Measurements from ENCODE around the gene PFKFB3. TPM values are rescaled to one million over a fixed set of nuclear protein-coding genes. Genes with fewer than 3 reads are reported as not detected.

Gene PFKFB3
- total and polyA plus RNA-seq, 2 experiments from 2014 or later: 21.6 to 26.2 TPM

DNA sequence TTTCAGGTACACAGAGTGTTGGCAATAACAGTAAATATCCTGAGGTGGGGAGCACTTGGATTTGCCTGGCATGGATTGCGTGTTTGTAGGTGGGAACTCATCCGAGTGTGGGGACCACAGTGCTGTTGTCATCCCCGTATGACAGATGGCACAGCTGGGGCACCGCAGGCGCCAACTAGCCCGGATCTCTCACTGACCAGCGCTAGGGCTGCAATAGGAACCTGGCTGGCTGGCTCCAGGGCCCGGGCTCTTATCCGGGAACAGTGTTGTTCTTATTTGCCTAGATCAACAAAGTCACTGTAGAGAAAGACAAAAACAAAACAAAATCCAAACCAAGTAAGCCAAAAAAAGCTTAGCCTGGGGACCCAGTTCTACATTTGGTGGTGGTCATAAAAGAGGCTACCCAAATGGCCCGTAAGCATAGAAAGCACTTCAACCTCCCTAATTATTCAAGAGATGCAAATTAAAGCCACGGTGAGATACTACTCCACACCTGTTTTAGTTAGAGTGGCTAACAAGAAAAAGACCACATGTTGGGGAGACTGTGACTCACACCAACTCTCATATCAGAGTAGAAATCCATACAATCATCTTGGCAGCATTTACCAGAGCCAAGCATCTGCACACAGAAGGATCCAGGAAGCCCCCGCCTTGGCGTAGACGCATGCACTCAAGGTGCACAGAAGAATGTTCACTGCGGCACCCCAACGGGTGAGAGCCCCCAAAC, 27.2 kb upstream of the PFKFB3 start:
- H3K27me3 ChIP-seq: no peaks in the 10 kb centered on the region
- no peak overlapping the region for H2AFZ ChIP-seq
- H3K4me3 ChIP-seq: no peak overlapping the region
- no peak overlapping the region for H3K4me2 ChIP-seq
- H4K20me1 ChIP-seq (ENCODE audit: insufficient read depth, poor library complexity, severe bottlenecking): no peaks in the 10 kb centered on the region
- H3K79me2 ChIP-seq: peaks cover 2% of the 10 kb centered on the region
- peaks cover 3% of the 10 kb centered on the region for H3K4me1 ChIP-seq (ENCODE audit: insufficient read depth)
- TF ChIP-seq, protein P1, sequence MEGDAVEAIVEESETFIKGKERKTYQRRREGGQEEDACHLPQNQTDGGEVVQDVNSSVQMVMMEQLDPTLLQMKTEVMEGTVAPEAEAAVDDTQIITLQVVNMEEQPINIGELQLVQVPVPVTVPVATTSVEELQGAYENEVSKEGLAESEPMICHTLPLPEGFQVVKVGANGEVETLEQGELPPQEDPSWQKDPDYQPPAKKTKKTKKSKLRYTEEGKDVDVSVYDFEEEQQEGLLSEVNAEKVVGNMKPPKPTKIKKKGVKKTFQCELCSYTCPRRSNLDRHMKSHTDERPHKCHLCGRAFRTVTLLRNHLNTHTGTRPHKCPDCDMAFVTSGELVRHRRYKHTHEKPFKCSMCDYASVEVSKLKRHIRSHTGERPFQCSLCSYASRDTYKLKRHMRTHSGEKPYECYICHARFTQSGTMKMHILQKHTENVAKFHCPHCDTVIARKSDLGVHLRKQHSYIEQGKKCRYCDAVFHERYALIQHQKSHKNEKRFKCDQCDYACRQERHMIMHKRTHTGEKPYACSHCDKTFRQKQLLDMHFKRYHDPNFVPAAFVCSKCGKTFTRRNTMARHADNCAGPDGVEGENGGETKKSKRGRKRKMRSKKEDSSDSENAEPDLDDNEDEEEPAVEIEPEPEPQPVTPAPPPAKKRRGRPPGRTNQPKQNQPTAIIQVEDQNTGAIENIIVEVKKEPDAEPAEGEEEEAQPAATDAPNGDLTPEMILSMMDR (IDR thresholded peaks at IDR 0.05; ENCODE audit: poor library complexity): no peak
- no peak for TF ChIP-seq EZH2 (IDR thresholded peaks at IDR 0.05; ENCODE audit: borderline replicate concordance)
- TF ChIP-seq EZH2phosphoT487 (IDR thresholded peaks at IDR 0.05; ENCODE audit: low read depth, severe bottlenecking, unreplicated experiment): no peak
- no peaks in the 10 kb centered on the region for H3K9me2 ChIP-seq (replicated peaks; ENCODE audit: insufficient read depth)
- H3K9me3 ChIP-seq (ENCODE audit: low read depth): no peaks in the 10 kb centered on the region
- no peak for DNase-seq (ENCODE audit: low spot score)
- WGBS (ENCODE audit: low lambda C conversion rate, missing lambda C conversion rate): 94% methylated on average over 16 of the region's 16 CpGs
- no peaks in the 10 kb centered on the region for H3K36me3 ChIP-seq (replicated peaks; ENCODE audit: insufficient read depth, low read depth)
- no peak overlapping the region for H3K27ac ChIP-seq

DNA sequence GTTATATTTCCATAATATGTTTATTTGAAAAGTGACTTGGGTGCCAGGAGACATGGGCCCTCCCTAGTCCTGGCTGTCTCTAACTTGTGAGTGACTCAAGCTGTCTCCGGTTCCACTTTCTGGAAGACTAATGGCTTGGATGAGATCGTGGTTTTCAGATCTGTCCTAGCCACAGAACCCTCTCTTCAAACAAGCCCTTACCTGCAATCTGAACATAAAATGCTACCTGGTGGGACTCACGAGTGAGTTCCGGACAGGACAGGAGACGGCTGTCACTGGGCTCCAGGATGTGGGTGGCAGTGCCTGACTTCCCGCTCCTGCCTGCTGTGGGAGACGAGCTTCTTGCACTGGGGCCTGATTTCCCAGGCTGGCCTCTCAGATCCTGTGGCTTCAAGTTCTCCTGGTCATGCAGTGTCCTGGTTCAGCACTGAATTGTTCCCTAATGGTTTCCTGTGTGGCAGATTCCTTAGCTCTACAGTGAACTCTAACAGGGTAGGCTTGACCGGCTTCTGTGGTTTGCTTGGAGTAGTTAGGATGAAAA, 26.0 kb upstream of the PFKFB3 start:
- no peak for DNase-seq (ENCODE audit: low spot score)
- no peak overlapping the region for H3K4me3 ChIP-seq
- H2AFZ ChIP-seq: no peak overlapping the region
- WGBS (ENCODE audit: low lambda C conversion rate, missing lambda C conversion rate): 83% methylated on average over 8 of the region's 8 CpGs
- no peaks in the 10 kb centered on the region for H3K36me3 ChIP-seq (replicated peaks; ENCODE audit: insufficient read depth, low read depth)
- H3K79me2 ChIP-seq: peaks cover 2% of the 10 kb centered on the region
- H4K20me1 ChIP-seq (ENCODE audit: insufficient read depth, poor library complexity, severe bottlenecking): no peaks in the 10 kb centered on the region
- H3K4me2 ChIP-seq: no peak overlapping the region
- H3K9me2 ChIP-seq (replicated peaks; ENCODE audit: insufficient read depth): no peaks in the 10 kb centered on the region
- H3K4me1 ChIP-seq (ENCODE audit: insufficient read depth): no peaks in the 10 kb centered on the region
- no peaks in the 10 kb centered on the region for H3K9me3 ChIP-seq (ENCODE audit: low read depth)
- TF ChIP-seq, protein P1 (IDR thresholded peaks at IDR 0.05; ENCODE audit: poor library complexity): no peak
- no peaks in the 10 kb centered on the region for H3K27me3 ChIP-seq
- no peak overlapping the region for H3K27ac ChIP-seq

DNA sequence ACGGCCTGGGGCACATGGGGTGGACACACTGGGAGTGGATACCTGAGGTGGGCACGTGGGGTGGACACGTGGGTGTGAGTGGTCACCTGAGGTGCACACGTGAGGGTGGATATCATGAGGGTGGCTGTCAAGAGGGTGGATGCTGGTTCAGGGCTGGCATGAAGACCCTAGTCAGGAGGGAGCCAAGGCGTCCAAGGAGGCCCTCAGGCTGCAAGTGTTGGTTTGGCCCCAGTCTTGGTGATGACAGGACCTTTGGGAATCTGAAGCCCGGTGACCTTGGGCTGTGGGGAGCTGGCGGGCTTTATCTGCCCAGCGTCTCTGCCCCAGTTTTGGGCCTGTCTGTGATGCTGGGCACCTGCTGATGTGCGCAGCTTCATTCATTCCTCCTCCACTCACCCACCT, 24.9 kb upstream of the PFKFB3 start:
- Histone ChIP-seq H3K4me2 (no peak overlapping the region), H3K27ac (no peak overlapping the region), H3K79me2 (no peaks in the 10 kb centered on the region), H3K36me3 (replicated peaks; ENCODE audit: insufficient read depth, low read depth) (no peaks in the 10 kb centered on the region), H3K27me3 (no peaks in the 10 kb centered on the region), H2AFZ (no peak overlapping the region), H3K4me3 (no peak overlapping the region), H3K9me3 (ENCODE audit: low read depth) (no peaks in the 10 kb centered on the region), H3K9me2 (replicated peaks; ENCODE audit: insufficient read depth) (no peaks in the 10 kb centered on the region), H4K20me1 (ENCODE audit: insufficient read depth, poor library complexity, severe bottlenecking) (no peaks in the 10 kb centered on the region), H3K4me1 (ENCODE audit: insufficient read depth) (no peaks in the 10 kb centered on the region)
- DNase-seq (ENCODE audit: low spot score): no peak
- no peak for TF ChIP-seq EZH2 (IDR thresholded peaks at IDR 0.05; ENCODE audit: borderline replicate concordance)
- no peak for TF ChIP-seq EZH2phosphoT487 (IDR thresholded peaks at IDR 0.05; ENCODE audit: low read depth, severe bottlenecking, unreplicated experiment)
- TF ChIP-seq, protein P1 (IDR thresholded peaks at IDR 0.05; ENCODE audit: poor library complexity): no peak
- 95% methylated on average over 9 of the region's 9 CpGs for WGBS (ENCODE audit: low lambda C conversion rate, missing lambda C conversion rate)
